HepG2 (cell line): ENCODE measurements around the gene THADA. TPM values are rescaled to one million over a fixed set of nuclear protein-coding genes. Genes with fewer than 3 reads are reported as not detected.

Source experiments
- BRD4 ChIP-seq: sonication (generic); formaldehyde crosslinking; IDR thresholded peaks from 2 replicates; pipeline ENCODE4 v1.4.0; 2020; ENCODE audit warnings: missing genetic modification reagents
- CERS6 ChIP-seq: sonication (generic); formaldehyde crosslinking; IDR thresholded peaks from 2 replicates; pipeline ENCODE4 v1.5.0; 2020; ENCODE audit warnings: missing genetic modification reagents
- CREB1 ChIP-seq, 2 experiments: fragments of 450-650 bp in 1 of 2; IDR thresholded peaks; 2 replicates each; pipeline ENCODE4 v1.6.1; 2016 to 2017; ENCODE audit warnings: control low read depth in 1 of 2, mild to moderate bottlenecking in 1 of 2, missing compliant biosample characterization in 1 of 2, missing genetic modification characterization in 1 of 2
- FOXO1 ChIP-seq: sonication (generic); formaldehyde crosslinking; IDR thresholded peaks from 2 replicates; pipeline ENCODE4 v1.4.0; 2020; ENCODE audit warnings: missing genetic modification reagents
- GATA4 ChIP-seq: sonication (generic); IDR thresholded peaks from 2 replicates; pipeline ENCODE4 v1.6.1; 2016; ENCODE audit warnings: antibody characterized with exemption, low read depth, borderline replicate concordance
- HES4 ChIP-seq: sonication (generic); formaldehyde crosslinking; IDR thresholded peaks from 2 replicates; pipeline ENCODE4 v1.9.0; 2021; ENCODE audit warnings: mild to moderate bottlenecking, missing genetic modification reagents, borderline replicate concordance
- JUND ChIP-seq: sonication (generic); formaldehyde crosslinking; IDR thresholded peaks from 2 replicates; pipeline ENCODE4 v1.8.0; 2022; ENCODE audit warnings: mild to moderate bottlenecking, missing genetic modification reagents
- KLF15 ChIP-seq: sonication (generic); formaldehyde crosslinking; IDR thresholded peaks from 2 replicates; pipeline ENCODE4 v1.8.1; 2023; ENCODE audit warnings: borderline replicate concordance, mild to moderate bottlenecking, inconsistent platforms, missing genetic modification reagents, mixed read lengths
- KLF6 ChIP-seq: IDR thresholded peaks from 2 replicates; pipeline ENCODE4 v1.8.0; 2016; ENCODE audit warnings: missing biosample characterization, missing genetic modification reagents
- MEF2D ChIP-seq: sonication (generic); formaldehyde crosslinking; IDR thresholded peaks from 2 replicates; pipeline ENCODE4 v1.5.1; 2020; ENCODE audit warnings: mild to moderate bottlenecking, missing genetic modification reagents
- MLX ChIP-seq: IDR thresholded peaks from 2 replicates; pipeline ENCODE4 v1.6.1; 2016
- MZF1 ChIP-seq: sonication (generic); formaldehyde crosslinking; IDR thresholded peaks from 2 replicates; pipeline ENCODE4 v1.8.1; 2023; ENCODE audit warnings: mild to moderate bottlenecking, missing genetic modification reagents, borderline replicate concordance
- NFKBIZ ChIP-seq: IDR thresholded peaks from 2 replicates; pipeline ENCODE4 v1.6.1; 2018; ENCODE audit warnings: missing genetic modification reagents, missing compliant biosample characterization
- NR3C1 ChIP-seq: sonication (generic); formaldehyde crosslinking; IDR thresholded peaks from 2 replicates; pipeline ENCODE4 v1.4.0; 2020; ENCODE audit warnings: missing genetic modification reagents
- RELA ChIP-seq: sonication (generic); formaldehyde crosslinking; IDR thresholded peaks from 2 replicates; pipeline ENCODE4 v1.4.0; 2020; ENCODE audit warnings: missing genetic modification reagents
- SMAD3 ChIP-seq: sonication (generic); formaldehyde crosslinking; IDR thresholded peaks from 2 replicates; pipeline ENCODE4 v1.4.0; 2020; ENCODE audit warnings: missing genetic modification reagents
- YY1 ChIP-seq: IDR thresholded peaks from 2 replicates; pipeline ENCODE4 v1.6.1; 2011; ENCODE audit warnings: low read length, low read depth, moderate library complexity, mild to moderate bottlenecking; ENCODE audit not compliant: insufficient read depth, insufficient replicate concordance
- ZFP90 ChIP-seq: sonication (generic); formaldehyde crosslinking; IDR thresholded peaks from 2 replicates; pipeline ENCODE4 v1.8.0; 2022; ENCODE audit warnings: missing genetic modification reagents, mild to moderate bottlenecking, inconsistent platforms, borderline replicate concordance
- ZNF317 ChIP-seq: sonication (generic); formaldehyde crosslinking; IDR thresholded peaks from 2 replicates; pipeline ENCODE4 v1.5.0; 2020; ENCODE audit warnings: mild to moderate bottlenecking, missing genetic modification reagents
- ZNF333 ChIP-seq: sonication (generic); formaldehyde crosslinking; IDR thresholded peaks from 2 replicates; pipeline ENCODE4 v1.4.0; 2020; ENCODE audit warnings: mild to moderate bottlenecking, missing genetic modification reagents, borderline replicate concordance
- ZNF503 ChIP-seq: sonication (generic); formaldehyde crosslinking; IDR thresholded peaks from 2 replicates; pipeline ENCODE4 v1.4.0; 2020; ENCODE audit warnings: missing genetic modification reagents
- ZNF615 ChIP-seq: sonication (generic); formaldehyde crosslinking; IDR thresholded peaks from 2 replicates; pipeline ENCODE4 v1.5.0; 2020; ENCODE audit warnings: mild to moderate bottlenecking, missing genetic modification reagents, borderline replicate concordance
- ZNF674 ChIP-seq: sonication (generic); formaldehyde crosslinking; IDR thresholded peaks from 2 replicates; pipeline ENCODE4 v1.5.0; 2020; ENCODE audit warnings: low read depth, mild to moderate bottlenecking, missing genetic modification reagents
- ZNF772 ChIP-seq: sonication (generic); formaldehyde crosslinking; IDR thresholded peaks from 2 replicates; pipeline ENCODE4 v1.5.0; 2020; ENCODE audit warnings: mild to moderate bottlenecking, missing genetic modification reagents
- polyA plus RNA-seq, 8 experiments: library from polyadenylated mRNA; depleted of rRNA in 3 of 8; stranded (reverse) in 7 of 8; unstranded in 1 of 8; fragments of >200 nt; fragmentation: Illumina TruSeq in 4 of 8; extraction: Trizol in 4 of 8; gene quantifications; 2 replicates each; pipeline versions ENCODE4 v1.2.1 to v1.2.3, GENCODE V29; 2011 to 2016; ENCODE audit warnings: low read depth in 4 of 8, missing spikeins in 1 of 8, mixed read lengths in 1 of 8; ENCODE audit not compliant: insufficient read depth in 1 of 8
- total RNA-seq, 5 experiments: library from RNA; depleted of rRNA; stranded (reverse); fragments of >200 nt; fragmentation: Illumina TruSeq; extraction: Trizol; gene quantifications; 2 replicates each; pipeline ENCODE4 v1.2.3, GENCODE V29; 2016; ENCODE audit warnings: low read depth in 1 of 5

Gene THADA
- total and polyA plus RNA-seq, 2 of the 13 experiments (the other 11 are each of a cell fraction or from before 2014, with no cell fraction given), result 12.7 to 21.7 TPM

GRCh38 chr2:43226955-43227829 lies 368.6 kb downstream of the THADA start (continued):
- TF ChIP-seq MZF1, result no peak
- peak; percentile 81 for TF ChIP-seq BRD4
- peak; percentile 90 for TF ChIP-seq ZNF772 (CRISPR knock-in tag)
- TF ChIP-seq NR3C1, result no peak
- peak; percentile 74; the same call in 1 of the 2 replicates for TF ChIP-seq SMAD3 (CRISPR knock-in tag)
- TF ChIP-seq CREB1 (IDR thresholded peaks at IDR 0.05), result no peak
- no peak for TF ChIP-seq CREB1 (CRISPR knock-in tag; IDR thresholded peaks at IDR 0.05)
- peak; percentile 22; the same call in 1 of the 2 replicates for TF ChIP-seq ZNF674 (CRISPR knock-in tag)
- TF ChIP-seq ZNF333 (CRISPR knock-in tag), result peak; percentile 80; the same call in 1 of the 2 replicates
- TF ChIP-seq GATA4, result no peak; the same call in 1 of the 2 replicates
- peak; percentile 70 for TF ChIP-seq JUND (CRISPR knock-in tag)
- TF ChIP-seq ZFP90 (CRISPR knock-in tag), result no peak; the same call in none of the 2 replicates
- peak; percentile 96 for TF ChIP-seq KLF6 (CRISPR knock-in tag)
- no peak for TF ChIP-seq RELA (CRISPR knock-in tag)
- no peak; the same call in none of the 2 replicates for TF ChIP-seq KLF15 (CRISPR knock-in tag)
- TF ChIP-seq MEF2D (CRISPR knock-in tag), result no peak
- TF ChIP-seq ZNF615 (CRISPR knock-in tag), result peak; percentile 89
- TF ChIP-seq FOXO1 (CRISPR knock-in tag), result peak; percentile 87
- TF ChIP-seq ZNF317 (CRISPR knock-in tag), result peak; percentile 75; the same call in 1 of the 2 replicates
- peak; percentile 40 for TF ChIP-seq YY1
- peak; percentile 64; the same call in 1 of the 2 replicates for TF ChIP-seq MLX (CRISPR knock-in tag)
- TF ChIP-seq ZNF503 (CRISPR knock-in tag), result peak; percentile 21; the same call in 1 of the 2 replicates
- no peak for TF ChIP-seq CERS6 (CRISPR knock-in tag)
- 0 out of 2 replicates have a peak, but pooled peaks have one; percentile 32 for TF ChIP-seq NFKBIZ (CRISPR knock-in tag)
- peak; percentile 31; the same call in 1 of the 2 replicates for TF ChIP-seq HES4 (CRISPR knock-in tag)
